ENCODE results near the gene OLA1. TPM values are rescaled to one million over a fixed set of nuclear protein-coding genes. Genes with fewer than 3 reads are reported as not detected.

OLA1 gene
- polyA plus RNA-seq, 1 experiment, result 148 TPM

GRCh38 chr2:174027956-174028355 lies 220.4 kb downstream of the OLA1 start:
- TF ChIP-seq, protein P1, sequence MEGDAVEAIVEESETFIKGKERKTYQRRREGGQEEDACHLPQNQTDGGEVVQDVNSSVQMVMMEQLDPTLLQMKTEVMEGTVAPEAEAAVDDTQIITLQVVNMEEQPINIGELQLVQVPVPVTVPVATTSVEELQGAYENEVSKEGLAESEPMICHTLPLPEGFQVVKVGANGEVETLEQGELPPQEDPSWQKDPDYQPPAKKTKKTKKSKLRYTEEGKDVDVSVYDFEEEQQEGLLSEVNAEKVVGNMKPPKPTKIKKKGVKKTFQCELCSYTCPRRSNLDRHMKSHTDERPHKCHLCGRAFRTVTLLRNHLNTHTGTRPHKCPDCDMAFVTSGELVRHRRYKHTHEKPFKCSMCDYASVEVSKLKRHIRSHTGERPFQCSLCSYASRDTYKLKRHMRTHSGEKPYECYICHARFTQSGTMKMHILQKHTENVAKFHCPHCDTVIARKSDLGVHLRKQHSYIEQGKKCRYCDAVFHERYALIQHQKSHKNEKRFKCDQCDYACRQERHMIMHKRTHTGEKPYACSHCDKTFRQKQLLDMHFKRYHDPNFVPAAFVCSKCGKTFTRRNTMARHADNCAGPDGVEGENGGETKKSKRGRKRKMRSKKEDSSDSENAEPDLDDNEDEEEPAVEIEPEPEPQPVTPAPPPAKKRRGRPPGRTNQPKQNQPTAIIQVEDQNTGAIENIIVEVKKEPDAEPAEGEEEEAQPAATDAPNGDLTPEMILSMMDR (IDR thresholded peaks at IDR 0.05; ENCODE audit: low read depth, low read length), result 0 out of 2 replicates have a peak, but pooled peaks have one; percentile 16
- Histone ChIP-seq H3K9me3 (ENCODE audit: control insufficient read depth, insufficient read depth, low read length) (peaks cover 14% of the 10 kb centered on the region; the same call in 1 of the 2 replicates), H3K27ac (ENCODE audit: low read depth, low read length) (no peak overlapping the region), H3K27me3 (ENCODE audit: control insufficient read depth, insufficient read depth, low read length) (no peaks in the 10 kb centered on the region), H3K4me3 (ENCODE audit: low read depth, low read length) (no peak overlapping the region)
- ChIA-PET POLR2A (interaction anchor here (0.7 kb wide), 1 partner anchor 58 kb away, joined by 3 read pairs; no protein-coding TSS in a partner anchor), CTCF (interaction anchor here (0.6 to 1.0 kb wide), 3 partner anchors 13 to 280 kb away, joined by 3 read pairs; no protein-coding TSS in a partner anchor)
- no peak for DNase-seq (ENCODE audit: low read depth, low spot score)

GRCh38 chr2:174026122-174026845 lies 222.0 kb downstream of the OLA1 start:
- POLR2A ChIA-PET, result interaction anchor here (2.1 kb wide), 1 partner anchor 61 kb away, joined by 8 read pairs; the partner anchor contains the start of gene SP3
- DNase-seq (ENCODE audit: low read depth, low spot score), result no peak
- H3K27ac ChIP-seq (ENCODE audit: low read depth, low read length), result peak overlapping the region; percentile 96
- TF ChIP-seq, protein P1 (IDR thresholded peaks at IDR 0.05; ENCODE audit: low read depth, low read length), result no peak
- no peak overlapping the region for H3K4me3 ChIP-seq (ENCODE audit: low read depth, low read length)
- CTCF ChIA-PET, result no interaction called here
- no peaks in the 10 kb centered on the region for H3K27me3 ChIP-seq (ENCODE audit: control insufficient read depth, insufficient read depth, low read length)
- H3K9me3 ChIP-seq (ENCODE audit: control insufficient read depth, insufficient read depth, low read length), result peaks cover 14% of the 10 kb centered on the region; the same call in 1 of the 2 replicates

DNA sequence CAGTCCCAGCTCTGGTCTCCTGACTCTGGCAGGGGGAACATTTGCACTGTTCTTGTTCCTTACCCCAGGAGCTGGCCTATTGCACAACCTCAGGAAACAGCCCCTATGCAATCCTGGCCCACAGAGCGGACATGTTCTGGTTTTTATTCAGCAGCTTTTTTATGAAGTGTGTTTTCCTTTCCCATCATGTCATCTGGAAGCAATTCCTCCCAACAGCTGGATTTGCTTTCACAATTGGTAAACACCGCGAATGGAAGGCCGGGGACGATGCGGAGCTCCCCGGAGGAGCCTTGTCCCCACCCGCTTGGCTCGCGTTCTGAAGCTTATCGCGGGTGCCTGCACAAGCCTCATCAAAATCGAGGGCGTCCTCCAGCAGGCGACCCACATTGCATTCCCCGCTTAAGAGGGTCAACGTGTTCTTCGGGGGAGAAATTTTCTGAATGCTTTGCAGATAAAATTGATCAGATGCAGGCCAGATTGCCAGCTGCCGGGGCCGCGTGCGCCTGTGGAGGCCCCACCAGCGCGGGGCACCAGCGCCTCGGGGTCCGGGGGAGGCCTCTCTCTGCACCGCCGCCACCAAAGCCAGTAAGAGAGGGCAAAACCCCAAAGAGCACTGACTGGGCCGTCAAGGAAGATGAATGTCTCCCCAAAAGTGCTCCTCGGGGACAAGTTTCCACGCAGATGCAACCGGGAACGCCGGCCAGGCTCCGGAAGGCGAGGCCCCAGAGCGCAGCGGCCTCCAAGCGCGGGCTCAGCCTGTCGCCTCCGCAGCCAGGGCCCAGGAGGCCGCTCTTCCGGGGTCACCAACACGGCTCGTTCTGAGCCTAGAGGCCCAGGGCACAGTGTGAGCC lies 222.8 kb downstream of the OLA1 start:
- no peak overlapping the region for H3K4me3 ChIP-seq (ENCODE audit: low read depth, low read length)
- TF ChIP-seq, protein P1 (IDR thresholded peaks at IDR 0.05; ENCODE audit: low read depth, low read length), result no peak
- no peaks in the 10 kb centered on the region for H3K27me3 ChIP-seq (ENCODE audit: control insufficient read depth, insufficient read depth, low read length)
- POLR2A ChIA-PET, result interaction anchor here (0.9 to 2.1 kb wide), 2 partner anchors 13 to 60 kb away, joined by 3 to 8 read pairs; partner anchors contain the start of gene SP3
- peak; percentile 78 for DNase-seq (ENCODE audit: low read depth, low spot score)
- peak overlapping the region; percentile 96 for H3K27ac ChIP-seq (ENCODE audit: low read depth, low read length)
- CTCF ChIA-PET, result interaction anchor here (1.2 to 1.3 kb wide), 2 partner anchors 15 to 53 kb away, joined by 3 to 4 read pairs; no protein-coding TSS in a partner anchor
- peaks cover 14% of the 10 kb centered on the region; the same call in 1 of the 2 replicates for H3K9me3 ChIP-seq (ENCODE audit: control insufficient read depth, insufficient read depth, low read length)

GRCh38 chr2:174024524-174025270 lies 223.6 kb downstream of the OLA1 start:
- H3K27me3 ChIP-seq (ENCODE audit: control insufficient read depth, insufficient read depth, low read length), result no peaks in the 10 kb centered on the region
- POLR2A ChIA-PET, result interaction anchor here (0.9 to 2.1 kb wide), 2 partner anchors 14 to 59 kb away, joined by 3 to 8 read pairs; partner anchors contain the start of gene SP3
- CTCF ChIA-PET, result interaction anchor here (0.6 to 1.3 kb wide), 3 partner anchors 11 to 54 kb away, joined by 3 to 4 read pairs (median 3); no protein-coding TSS in a partner anchor
- H3K27ac ChIP-seq (ENCODE audit: low read depth, low read length), result peak overlapping the region; percentile 96
- H3K9me3 ChIP-seq (ENCODE audit: control insufficient read depth, insufficient read depth, low read length), result peaks cover 14% of the 10 kb centered on the region; the same call in 1 of the 2 replicates
- no peak overlapping the region for H3K4me3 ChIP-seq (ENCODE audit: low read depth, low read length)
- no peak for DNase-seq (ENCODE audit: low read depth, low spot score)
- TF ChIP-seq, protein P1 (IDR thresholded peaks at IDR 0.05; ENCODE audit: low read depth, low read length), result no peak
